ENCODE data around the gene TCF3.

Gene TCF3

DNA sequence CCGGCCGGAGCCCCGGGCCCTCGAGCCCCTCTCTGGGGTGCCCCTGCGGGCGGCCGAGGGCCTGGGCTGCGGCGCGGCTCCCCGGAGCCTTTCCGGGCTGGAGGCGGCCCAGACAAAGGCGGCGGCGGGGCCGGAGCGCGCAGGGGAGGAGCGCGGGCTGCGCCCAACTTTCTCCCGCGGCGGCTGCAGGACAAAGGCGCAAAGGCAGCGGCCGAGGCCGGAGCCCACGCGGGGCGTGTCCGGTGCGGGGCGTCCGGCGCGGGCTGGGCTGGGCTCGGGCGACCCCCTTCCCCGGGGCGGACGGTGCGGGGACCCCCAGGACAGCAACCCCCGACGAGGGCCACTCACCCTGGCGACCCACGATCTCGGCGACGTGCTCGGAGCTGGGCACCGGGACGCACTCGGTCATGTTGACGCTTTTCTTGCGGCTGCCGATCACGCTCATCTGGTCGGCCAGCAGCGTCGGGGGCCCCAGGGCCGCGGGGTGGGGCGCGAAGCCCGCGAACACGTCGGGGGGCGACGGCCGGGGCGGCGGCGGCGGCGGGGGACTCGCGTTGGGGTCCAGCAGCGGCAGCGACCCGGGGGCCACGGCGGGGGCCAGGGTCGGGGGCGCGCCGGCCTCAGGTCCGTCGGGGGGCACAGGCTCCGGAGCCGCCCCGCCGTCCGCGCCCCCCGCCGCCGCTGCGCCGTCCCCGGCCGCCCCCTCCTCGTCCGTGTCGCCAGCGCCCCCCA, 85.1 kb downstream of the TCF3 start:
- DNase-seq (ENCODE audit: low read depth, low spot score) = peak; percentile 70

DNA sequence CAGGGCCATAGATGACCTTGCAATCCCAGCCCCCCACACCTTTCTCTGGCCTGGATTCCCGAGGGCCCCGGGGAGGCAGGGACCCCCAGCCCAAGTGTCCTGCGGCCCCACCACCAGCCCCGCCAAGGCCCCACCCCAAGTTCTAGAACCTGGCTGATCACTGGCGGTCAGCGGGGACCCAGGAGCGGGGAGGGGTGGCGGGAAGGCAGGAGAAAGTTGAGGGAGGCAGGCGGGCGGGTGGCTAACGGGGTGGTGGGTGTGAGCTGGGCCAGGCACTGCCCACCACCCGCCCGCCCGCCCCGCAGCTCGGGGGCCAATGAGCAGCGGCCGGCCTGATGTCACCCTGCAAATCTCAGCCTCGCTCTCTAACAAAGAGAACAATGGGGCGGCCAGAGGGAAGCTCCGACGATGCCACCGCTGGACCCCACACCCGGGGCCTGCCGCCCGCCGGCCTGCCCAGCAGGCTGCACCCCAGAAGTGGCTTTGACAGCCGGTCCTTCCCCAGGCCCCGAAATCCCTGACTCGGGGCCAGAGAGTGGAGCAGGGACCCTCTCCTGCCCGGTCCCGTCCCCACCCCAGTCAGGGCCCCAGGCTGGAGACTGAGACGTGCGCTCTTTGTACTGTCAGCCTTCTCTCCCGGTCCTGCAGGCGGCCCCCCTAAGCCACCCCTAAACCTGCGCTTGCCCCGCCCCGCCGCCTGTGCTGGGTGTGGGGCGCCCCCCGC, 85.9 kb downstream of the TCF3 start:
- peak; percentile 94 for DNase-seq (ENCODE audit: low read depth, low spot score)

DNA sequence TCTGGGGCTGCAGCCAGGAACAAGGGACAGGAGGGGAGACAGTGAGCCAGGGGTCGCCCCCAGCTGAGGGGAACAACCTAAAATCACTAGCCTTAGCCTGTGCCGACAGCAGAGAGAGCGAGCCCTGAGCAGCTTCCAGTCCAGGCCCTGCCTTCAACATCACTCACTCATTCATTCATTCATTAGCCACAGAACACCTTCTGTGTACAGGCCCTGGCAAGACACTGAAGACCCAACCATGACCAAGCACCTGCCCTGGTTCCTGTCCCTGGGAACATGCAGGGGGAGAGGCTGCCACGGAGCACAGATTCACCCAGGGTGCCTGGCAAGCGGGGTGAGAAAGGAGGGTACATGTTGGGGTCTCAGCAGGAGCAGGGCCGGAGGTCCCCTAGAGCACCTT, 89.2 kb downstream of the TCF3 start:
- DNase-seq (ENCODE audit: low read depth, low spot score) = no peak

DNA sequence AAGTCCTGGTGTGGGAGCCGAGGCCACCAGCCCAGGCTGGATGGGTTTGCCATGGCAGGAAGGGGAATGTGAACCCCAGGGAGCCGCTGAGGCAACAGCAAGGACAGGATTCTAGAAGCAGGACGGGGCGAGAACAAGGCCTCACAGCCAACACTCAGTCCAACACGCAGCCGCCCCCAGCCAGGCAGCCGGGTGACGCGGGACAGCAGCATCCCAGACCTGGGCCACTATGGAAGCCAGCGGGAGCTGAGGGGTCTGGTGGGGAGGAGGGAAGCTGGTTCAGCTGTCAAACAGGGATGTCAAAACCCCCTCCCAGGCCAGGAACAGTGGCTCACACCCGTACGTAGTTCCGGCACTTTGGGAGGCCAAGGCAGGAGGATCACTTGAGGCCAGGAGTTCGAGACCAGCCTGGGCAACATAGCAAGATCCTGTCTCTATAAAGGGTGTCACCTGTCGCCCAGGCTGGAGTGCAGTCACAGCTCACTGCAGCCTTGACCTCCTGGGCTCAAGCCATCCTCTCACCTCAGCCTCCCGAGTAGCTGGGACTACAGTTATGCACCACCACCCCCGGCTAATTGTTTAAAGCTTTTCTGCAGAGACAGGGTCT, 91.1 kb downstream of the TCF3 start:
- peak; percentile 32 for DNase-seq (ENCODE audit: low read depth, low spot score)

DNA sequence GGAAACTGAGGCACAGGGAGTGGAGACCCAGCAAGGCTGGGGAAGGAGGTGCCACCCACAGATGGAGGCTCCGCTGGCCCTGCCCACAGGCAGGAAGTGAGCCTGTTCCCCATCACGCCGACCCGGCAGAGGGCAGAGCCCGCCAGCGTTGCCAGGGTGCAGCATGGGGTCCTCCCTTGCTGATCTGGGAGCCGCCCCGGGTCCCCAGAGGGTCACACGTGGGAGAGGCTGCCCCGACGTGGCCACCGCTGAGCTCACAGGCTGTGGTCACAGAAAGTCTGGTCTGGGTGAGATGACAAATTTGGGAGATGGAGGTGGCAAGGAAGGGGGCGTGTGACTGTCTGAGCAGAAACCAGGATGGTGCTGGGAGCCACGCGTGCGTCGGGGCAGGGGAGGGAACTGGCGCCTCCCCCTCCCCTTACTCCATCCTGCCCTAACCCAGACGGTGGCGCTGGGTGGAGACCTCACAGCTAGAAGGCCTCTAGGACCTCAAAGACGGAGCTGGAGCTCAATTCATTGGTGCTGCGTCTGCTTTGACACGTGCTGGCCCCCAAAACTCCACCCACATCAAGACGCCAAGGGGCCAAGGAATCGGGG, 92.0 kb downstream of the TCF3 start:
- no peak for DNase-seq (ENCODE audit: low read depth, low spot score)

Data from astrocyte of the hippocampus (primary cell).